Heart left ventricle (tissue), 16 donors: ENCODE data around the gene GJD3. TPM values are rescaled to one million over a fixed set of nuclear protein-coding genes. Genes with fewer than 3 reads are reported as not detected.

ENCODE experiments used
- ATAC-seq, 4 donors: fragments of 200-7000 bp; cut with Tn5 transposase; one replicate each; pipeline ENCODE4 v1.9.1; 2020 to 2022; ENCODE audit warnings: moderate library complexity in 4 of 4, mild to moderate bottlenecking in 3 of 4, moderate number of reproducible peaks in 1 of 4
- DNase-seq, 5 donors: peaks; one replicate each; pipeline ENCODE4 v3.0.0-alpha.2; 2020
- H3K27ac ChIP-seq, 12 donors: fragments of 200-600 bp; sonication (generic) in 4 of 12; one replicate each; pipeline versions ENCODE4 v1.5.0 to v1.8.0; 2016 to 2022; ENCODE audit warnings: mild to moderate bottlenecking in 2 of 12
- H3K27me3 ChIP-seq, 9 donors: fragments of 200-600 bp; sonication (generic) in 2 of 9; one replicate each; pipeline versions ENCODE4 v1.5.1 to v1.8.0; 2016 to 2022; ENCODE audit warnings: mild to moderate bottlenecking in 3 of 9
- H3K36me3 ChIP-seq, 9 donors: fragments of 200-600 bp; sonication (generic) in 2 of 9; one replicate each; pipeline versions ENCODE4 v1.5.0 to v1.8.0; 2018 to 2022; ENCODE audit warnings: mild to moderate bottlenecking in 2 of 9
- H3K4me1 ChIP-seq, 12 donors: fragments of 200-600 bp; sonication (generic) in 4 of 12; one replicate each; pipeline versions ENCODE4 v1.5.0 to v1.8.0; 2016 to 2022; ENCODE audit warnings: mild to moderate bottlenecking in 3 of 12
- H3K4me3 ChIP-seq, 12 donors: fragments of 200-600 bp; sonication (generic) in 4 of 12; one replicate each; pipeline versions ENCODE4 v1.5.0 to v1.8.0; 2017 to 2022; ENCODE audit warnings: mild to moderate bottlenecking in 9 of 12, moderate library complexity in 4 of 12
- H3K9me3 ChIP-seq, 12 donors: fragments of 200-600 bp; sonication (generic) in 4 of 12; one replicate each; pipeline versions ENCODE4 v1.5.0 to v1.8.0; 2016 to 2022; ENCODE audit warnings: mild to moderate bottlenecking in 1 of 12
- CTCF ChIP-seq, 12 donors: fragments of 200-600 bp; sonication (generic) in 4 of 12; IDR thresholded peaks; one replicate each; pipeline versions ENCODE4 v1.5.0 to v1.8.0; 2018 to 2022; ENCODE audit warnings: antibody characterized with exemption in 12 of 12, mild to moderate bottlenecking in 5 of 12
- POLR2A ChIP-seq, 2 donors: fragments of 450-650 bp; IDR thresholded peaks; one replicate each; pipeline ENCODE4 v1.6.1; 2017; ENCODE audit warnings: antibody characterized with exemption in 2 of 2, mild to moderate bottlenecking in 2 of 2, moderate library complexity in 2 of 2
- WGBS, 4 donors: extraction: QIAGEN DNeasy Blood & Tissue Kit in 2 of 4; methylation state at CpG; one replicate each; pipeline versions ENCODE4 v1.1.5 to v1.1.7; 2013 to 2018; 5-methylcytosine and 5-hydroxymethylcytosine counted together
- intact Hi-C, 10 donors: fragments of 100-400 bp; cut with DNase I; formaldehyde crosslinking; loops; one replicate each; pipeline versions ENCODE4 v1.11.1 to v1.14.2; 2022
- polyA plus RNA-seq, 2 donors: library from polyadenylated mRNA; stranded (reverse); fragments of 200-250 nt; gene quantifications; one replicate each; pipeline ENCODE4 v1.2.3, GENCODE V29; 2013
- total RNA-seq, 9 donors: library from RNA; depleted of rRNA in 2 of 9; stranded (reverse); fragments of >200 nt in 2 of 9; fragmentation: NEBNext Ultra II Directional in 3 of 9; extraction: Animal tissue kit (Norgen Biotek cat#: 25700) in 3 of 9; gene quantifications; one replicate each; pipeline versions ENCODE4 v1.1.0 to v1.2.4, GENCODE V29; 2016 to 2023
- donor health status: ischemic (EF 13 %, LVEDD 7.1; RV severe dilation, severe dysfunction).
- donor health status: healthy with polysubstance abuse.
- donor health status: DM: no; HTN: yes; CAD: no.
- donor health status: DM: no; HTN: no; CAD: no.
- donor health status: ischemic (EF 25% LVEDD 6.9; RV normal size, moderate dysfunction).
- donor health status: ischemic (EF 25% LVEDD 5.7; RV mildly dilated, moderate dysfunction).
- donor health status: healthy.
- donor health status: DM: yes; HTN: yes; CAD: no.
- donor health status: ischemic (EF 35%, LVEDD 5.7; RV mildly dilated, moderate dysfunction).
- donor health status: nonischemic (EF 11% LVEDD 7.7; RV severe dilation, severe dysfunction).
- donor health status: DM: yes; HTN: yes; CAD: no.
- donor health status: PGD.
- donor health status: ischemic (EF 29% LVEDD 5.4; RV normal size, mild dysfunction).
- donor health status: nonischemic (EF 23%, LVEDD 6.1; RV moderate dilation, normal function).

GJD3 gene
- total and polyA plus RNA-seq, 11 donors: 0.30 to 8.7 (median 2.1) TPM

GRCh38 chr17:40348136-40348504 is 16.4 kb downstream of the GJD3 start:
- ATAC-seq (no peak), DNase-seq (peak in 1 of 5 donors; percentile 5)
- Histone ChIP-seq H3K4me1 (peaks cover 35 to 94% (median 72%) of the 10 kb centered on the region in 12 donors), H3K27me3 (no peaks in the 10 kb centered on the region), H3K9me3 (no peaks in the 10 kb centered on the region), H3K4me3 (peak overlapping the region in 9 of 12 donors; percentile 7 to 97 (median 25)), H3K27ac (peak overlapping the region; percentile 35 to 99 (median 95)), H3K36me3 (peaks cover 0 to 49% (median 38%) of the 10 kb centered on the region in 9 donors)
- WGBS, 4 donors: 43 to 50% (median 45%) methylated on average over 5 of the region's 5 CpGs
- intact Hi-C loops: loop anchor here in 4 of 10 donors (2.0 kb wide), 2 partner anchors 37 to 39 kb away; partner anchors contain the start of gene RARA (in 3 of the 4)
- no peak for TF ChIP-seq POLR2A (IDR thresholded peaks at IDR 0.05)
- no peak for TF ChIP-seq CTCF (IDR thresholded peaks at IDR 0.05)

- Histone ChIP-seq H3K27ac (peak overlapping the region; percentile 35 to 99 (median 96)), H3K4me3 (peak overlapping the region in 9 of 12 donors; percentile 7 to 97 (median 25)), H3K36me3 (peaks cover 0 to 43% (median 32%) of the 10 kb centered on the region in 9 donors), H3K9me3 (no peaks in the 10 kb centered on the region), H3K4me1 (peaks cover 35 to 96% (median 72%) of the 10 kb centered on the region in 12 donors), H3K27me3 (no peaks in the 10 kb centered on the region)
- DNase-seq (peak in 2 of 5 donors; percentile 63 to 69), ATAC-seq (no peak)
- WGBS, 4 donors: 27 to 46% (median 30%) methylated on average over 7 to 9 of the region's 9 CpGs
- TF ChIP-seq POLR2A (IDR thresholded peaks at IDR 0.05) (no peak), CTCF (IDR thresholded peaks at IDR 0.05) (no peak)
- intact Hi-C loops: loop anchor here in 4 of 10 donors (2.0 kb wide), 2 partner anchors 37 to 39 kb away; partner anchors contain the start of gene RARA (in 3 of the 4)
Observed at GRCh38 chr17:40347319-40348135, 17.0 kb downstream of the GJD3 start.

- peaks cover 35 to 91% (median 71%) of the 10 kb centered on the region in 12 donors for H3K4me1 ChIP-seq
- peak overlapping the region in 8 of 12 donors; percentile 25 to 97 (median 85) for H3K4me3 ChIP-seq
- DNase-seq: peak in 1 of 5 donors; percentile 13
- H3K9me3 ChIP-seq: no peaks in the 10 kb centered on the region
- ATAC-seq: no peak
- intact Hi-C loops: no loop called here
- 14 to 38% (median 31%) methylated on average over 1 of the region's 1 CpG for WGBS, 4 donors
- TF ChIP-seq POLR2A (IDR thresholded peaks at IDR 0.05) (no peak), CTCF (IDR thresholded peaks at IDR 0.05) (no peak)
- H3K27ac ChIP-seq: peak overlapping the region; percentile 88 to 99 (median 96)
- peaks cover 0 to 36% (median 24%) of the 10 kb centered on the region in 9 donors for H3K36me3 ChIP-seq
- no peaks in the 10 kb centered on the region for H3K27me3 ChIP-seq
Observed at GRCh38 chr17:40346765-40347158, 17.8 kb downstream of the GJD3 start.
